Activated B cell treated with CpG ODN at 0.5 μM for 24 hours (primary cell): ENCODE measurements around the gene CADM2. TPM values are rescaled to one million over a fixed set of nuclear protein-coding genes. Genes with fewer than 3 reads are reported as not detected.

Experiments
- ATAC-seq: fragments of 200-7000 bp; cut with Tn5 transposase; one replicate; pipeline ENCODE4 v1.10.0; 2021; ENCODE audit warnings: low read depth, mild to moderate bottlenecking, moderate library complexity
- CTCF ChIA-PET: fragments of 350-600 bp; sonication (Branson Sonifier 250); formaldehyde crosslinking; loops from one replicate; lab custom pipeline; 2021; ENCODE audit warnings: antibody characterized with exemption; lab: Charles Lee
- POLR2A ChIA-PET: fragments of 350-600 bp; sonication (Branson Sonifier 250); formaldehyde crosslinking; loops from one replicate; lab custom pipeline; 2021; ENCODE audit warnings: antibody characterized with exemption; lab: Charles Lee
- DNase-seq: peaks from one replicate; pipeline ENCODE4 v3.0.0; 2022
- H3K27ac Mint-ChIP-seq: one replicate; pipeline ENCODE4 v1.8.0; 2020; ENCODE audit warnings: mixed read lengths
- H3K27me3 Mint-ChIP-seq: one replicate; pipeline ENCODE4 v1.8.0; 2021; ENCODE audit warnings: mixed read lengths
- H3K36me3 Mint-ChIP-seq: one replicate; pipeline ENCODE4 v1.8.0; 2021; ENCODE audit warnings: low read depth, mixed read lengths
- H3K4me1 Mint-ChIP-seq: one replicate; pipeline ENCODE4 v1.8.0; 2021; ENCODE audit warnings: mixed read lengths
- H3K4me3 Mint-ChIP-seq: one replicate; pipeline ENCODE4 v1.8.0; 2020; ENCODE audit warnings: mild to moderate bottlenecking, mixed read lengths
- H3K9me3 Mint-ChIP-seq: one replicate; pipeline ENCODE4 v1.8.0; 2020; ENCODE audit warnings: mixed read lengths
- CTCF ChIP-seq: fragments of 200-600 bp; IDR thresholded peaks from one replicate; pipeline ENCODE4 v1.8.0; 2022; ENCODE audit warnings: antibody characterized with exemption, mild to moderate bottlenecking
- intact Hi-C: fragments of 100-400 bp; cut with micrococcal nuclease; formaldehyde crosslinking; loops from one replicate; pipeline ENCODE4 v1.15.1; 2024
- total RNA-seq: library from RNA; stranded (reverse); gene quantifications from 2 replicates; pipeline ENCODE4 v1.2.3, GENCODE V29; 2022

The CADM2 gene
- total RNA-seq, 1 donor from 2014 or later, result not detected

DNA sequence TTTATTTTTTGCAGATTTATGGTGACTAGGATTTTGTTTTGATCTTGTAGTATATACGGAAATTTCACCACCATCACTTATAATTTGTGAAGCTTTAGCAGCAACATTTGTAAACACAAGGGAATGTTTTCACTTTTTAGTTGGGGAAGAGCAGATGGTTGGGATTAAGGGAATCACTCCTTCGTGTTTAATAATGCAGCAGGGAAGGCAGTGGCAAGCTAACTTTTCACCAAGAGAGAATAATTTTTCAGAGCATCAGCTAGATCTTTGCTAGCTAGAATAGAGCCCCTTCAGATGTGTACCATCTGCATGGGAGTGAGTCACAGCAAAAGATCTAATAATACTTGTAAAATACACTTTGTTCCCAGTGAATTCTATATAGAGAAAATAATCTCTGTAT lies 632.7 kb downstream of the CADM2 start:
- CTCF ChIA-PET, result no interaction called here
- Mint-ChIP-seq H3K27ac (no peak overlapping the region), H3K4me3 (no peak overlapping the region)

GRCh38 chr3:85592256-85592655 lies 633.5 kb downstream of the CADM2 start:
- no peak overlapping the region for H3K4me3 Mint-ChIP-seq
- DNase-seq, result no peak
- H3K4me1 Mint-ChIP-seq, result peaks cover 4% of the 10 kb centered on the region
- POLR2A ChIA-PET, result no interaction called here
- intact Hi-C loops, result no loop called here
- H3K27ac Mint-ChIP-seq, result no peak overlapping the region
- no peaks in the 10 kb centered on the region for H3K9me3 Mint-ChIP-seq
- no peak for TF ChIP-seq CTCF
- H3K27me3 Mint-ChIP-seq, result no peaks in the 10 kb centered on the region
- no peak for ATAC-seq
- CTCF ChIA-PET, result no interaction called here
- no peaks in the 10 kb centered on the region for H3K36me3 Mint-ChIP-seq

More for the DNA sequence above, 632.7 kb downstream of the CADM2 start:
- H3K4me1 Mint-ChIP-seq, result peaks cover 4% of the 10 kb centered on the region
- intact Hi-C loops, result no loop called here
- no peak for DNase-seq
- H3K27me3 Mint-ChIP-seq, result no peaks in the 10 kb centered on the region
- POLR2A ChIA-PET, result no interaction called here
- no peak for TF ChIP-seq CTCF
- ATAC-seq, result no peak
- H3K36me3 Mint-ChIP-seq, result no peaks in the 10 kb centered on the region
- no peaks in the 10 kb centered on the region for H3K9me3 Mint-ChIP-seq

DNA sequence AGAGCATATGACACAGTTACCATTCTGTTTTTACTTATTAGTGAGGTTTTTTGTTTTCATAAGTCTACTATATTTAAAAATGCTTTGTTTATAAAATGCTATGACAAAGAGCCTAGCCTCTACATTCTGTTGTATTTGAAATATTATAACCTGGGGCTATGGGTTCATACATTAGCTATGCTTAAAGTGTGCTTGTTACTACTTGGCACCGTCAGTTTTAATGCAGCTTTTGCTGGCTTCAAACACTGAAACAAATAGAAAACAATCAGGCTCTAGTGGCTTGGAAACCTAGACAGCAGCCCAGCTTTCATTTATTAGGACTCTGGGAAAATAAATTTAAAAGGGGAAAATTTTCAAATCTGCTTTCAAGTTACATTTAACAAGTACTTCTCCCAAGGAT lies 635.9 kb downstream of the CADM2 start:
- no peak for DNase-seq
- CTCF ChIA-PET, result no interaction called here

DNA sequence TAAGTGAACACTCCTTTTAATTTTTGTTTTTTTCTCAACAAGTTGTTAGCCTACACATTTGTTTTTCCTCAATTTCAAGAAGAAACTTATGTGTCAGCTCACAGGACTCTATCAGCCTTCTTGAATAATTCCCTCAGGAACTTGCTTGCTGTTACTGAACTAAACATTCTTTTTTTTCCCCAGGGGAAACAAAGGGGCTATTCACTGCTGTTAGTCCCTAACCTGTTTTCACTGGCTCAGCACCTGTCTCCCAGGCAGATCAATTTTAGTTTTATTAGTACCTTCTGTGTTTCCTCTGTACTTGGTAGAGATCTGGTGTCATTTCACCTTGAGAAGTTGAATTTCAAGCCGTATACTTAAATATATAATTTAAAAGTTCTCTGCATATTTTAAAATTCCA lies 644.6 kb downstream of the CADM2 start:
- no peaks in the 10 kb centered on the region for H3K27me3 Mint-ChIP-seq
- H3K27ac Mint-ChIP-seq, result no peak overlapping the region
- no peaks in the 10 kb centered on the region for H3K9me3 Mint-ChIP-seq
- intact Hi-C loops, result no loop called here
- no peaks in the 10 kb centered on the region for H3K4me1 Mint-ChIP-seq
- no peaks in the 10 kb centered on the region for H3K36me3 Mint-ChIP-seq
- CTCF ChIA-PET, result no interaction called here
- POLR2A ChIA-PET, result no interaction called here
- no peak for ATAC-seq
- H3K4me3 Mint-ChIP-seq, result no peak overlapping the region
- no peak for DNase-seq
- no peak for TF ChIP-seq CTCF

More for the DNA sequence above, 635.9 kb downstream of the CADM2 start:
- Mint-ChIP-seq H3K4me1 (no peaks in the 10 kb centered on the region), H3K27ac (no peak overlapping the region), H3K4me3 (no peak overlapping the region), H3K9me3 (no peaks in the 10 kb centered on the region), H3K27me3 (no peaks in the 10 kb centered on the region), H3K36me3 (no peaks in the 10 kb centered on the region)
- no peak for ATAC-seq
- TF ChIP-seq CTCF, result no peak
- POLR2A ChIA-PET, result no interaction called here
- intact Hi-C loops, result no loop called here

DNA sequence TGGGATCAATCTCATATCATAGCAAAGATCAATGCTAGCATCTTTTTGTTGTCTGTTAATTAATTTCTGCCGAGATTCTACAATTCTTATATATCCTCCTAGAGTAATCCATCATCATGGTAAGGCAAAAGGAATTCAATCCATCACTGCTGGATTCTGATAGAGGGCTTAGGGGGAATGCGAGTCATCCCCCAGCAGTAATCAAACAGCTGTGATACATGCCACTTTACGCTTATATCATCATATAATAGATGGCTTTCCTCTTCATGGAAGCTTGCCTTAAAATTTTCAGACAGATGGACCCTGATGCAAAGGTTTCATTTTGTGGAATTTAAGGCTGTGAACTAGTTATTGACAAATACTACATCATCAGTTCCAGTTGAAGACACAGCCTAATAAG lies 645.9 kb downstream of the CADM2 start:
- H3K27ac Mint-ChIP-seq, result no peak overlapping the region
- POLR2A ChIA-PET, result no interaction called here
- no peaks in the 10 kb centered on the region for H3K4me1 Mint-ChIP-seq
- no peaks in the 10 kb centered on the region for H3K36me3 Mint-ChIP-seq
- ATAC-seq (no peak), DNase-seq (no peak)
- H3K4me3 Mint-ChIP-seq, result no peak overlapping the region
- H3K27me3 Mint-ChIP-seq, result no peaks in the 10 kb centered on the region
- intact Hi-C loops, result no loop called here
- CTCF ChIA-PET, result no interaction called here
- TF ChIP-seq CTCF, result no peak
- H3K9me3 Mint-ChIP-seq, result peaks cover 2% of the 10 kb centered on the region
